CD4-positive, alpha-beta T cell treated with Interleukin-10 for 1 hour (primary cell): ENCODE measurements around the gene SLC8B1.
A peak's percentile ranks its signal among the peaks of the same experiment; 100 is the strongest.

Source experiments
- DNase-seq: peaks from one replicate; pipeline ENCODE4 v3.0.0-alpha.2; 2020

Gene SLC8B1

GRCh38 chr12:113334786-113335539 is at the start of gene SLC8B1:
TSS of gene SLC8B1 (minus strand) at chr12:113335109. CDS start at chr12:113332878, 2,231 bp downstream.
- DNase-seq, result peak; percentile 90

GRCh38 chr12:113382206-113382605 is 47.3 kb upstream of the SLC8B1 start:
- DNase-seq, result no peak

- DNase-seq, result no peak
Observed at GRCh38 chr12:113381220-113381619, 46.3 kb upstream of the SLC8B1 start.

GRCh38 chr12:113378291-113378690 is 43.4 kb upstream of the SLC8B1 start:
- DNase-seq, result no peak

- no peak for DNase-seq
Observed at GRCh38 chr12:113374823-113375428, 40.0 kb upstream of the SLC8B1 start.

- no peak for DNase-seq
Observed at GRCh38 chr12:113373969-113374368, 39.1 kb upstream of the SLC8B1 start.

- DNase-seq, result no peak
Observed at GRCh38 chr12:113373440-113373839, 38.5 kb upstream of the SLC8B1 start.

- no peak for DNase-seq
Observed at GRCh38 chr12:113372371-113372770, 37.5 kb upstream of the SLC8B1 start.

- DNase-seq, result no peak
Observed at GRCh38 chr12:113371808-113372207, 36.9 kb upstream of the SLC8B1 start.

GRCh38 chr12:113370923-113371682 is 36.2 kb upstream of the SLC8B1 start:
- no peak for DNase-seq

GRCh38 chr12:113369391-113369985 is 34.6 kb upstream of the SLC8B1 start:
- no peak for DNase-seq

GRCh38 chr12:113368331-113368730 is 33.4 kb upstream of the SLC8B1 start:
- no peak for DNase-seq

GRCh38 chr12:113366827-113367226 is 31.9 kb upstream of the SLC8B1 start:
- no peak for DNase-seq

- no peak for DNase-seq
Observed at GRCh38 chr12:113365639-113366395, 30.9 kb upstream of the SLC8B1 start.

- no peak for DNase-seq
Observed at GRCh38 chr12:113364698-113365097, 29.8 kb upstream of the SLC8B1 start.

GRCh38 chr12:113361574-113362370 is 26.9 kb upstream of the SLC8B1 start:
- DNase-seq, result no peak

- no peak for DNase-seq
Observed at GRCh38 chr12:113359939-113360748, 25.2 kb upstream of the SLC8B1 start.

GRCh38 chr12:113359133-113359938 is 24.4 kb upstream of the SLC8B1 start:
- DNase-seq, result no peak

- peak; percentile 97 for DNase-seq
Observed at GRCh38 chr12:113358381-113359132, 23.6 kb upstream of the SLC8B1 start, which contains the start of gene PLBD2. TSS of gene PLBD2 (plus strand) at chr12:113358587. CDS start at chr12:113358601, 14 bp downstream.
